ENCODE data around the gene PURA.

GRCh38 chr5:140083120-140083519 is 30.8 kb upstream of the PURA start:
- no peak for TF ChIP-seq CTCF (conservative IDR thresholded peaks at IDR 0.05; ENCODE audit: low read depth, low read length)
- no peak for TF ChIP-seq EZH2 (IDR thresholded peaks at IDR 0.05; ENCODE audit: borderline replicate concordance, low read depth, low read length, poor library complexity, severe bottlenecking)

All from A673 (cell line).